Measurements from ENCODE around the gene TRIM16. TPM values are rescaled to one million over a fixed set of nuclear protein-coding genes. Genes with fewer than 3 reads are reported as not detected.

Gene TRIM16
- total RNA-seq (2022; extraction: Qiagen RNA extraction) = 190 to 234 TPM (median 203 TPM) in 5 replicates

GRCh38 chr17:15683824-15684478, at the start of gene TRIM16:
TSS of gene TRIM16 (minus strand) at chr17:15684311. CDS start at chr17:15651609, 32,702 bp downstream.

GRCh38 chr17:15731900-15732299, 47.8 kb upstream of the TRIM16 start, which contains the start of gene TBC1D26:
TSS of gene TBC1D26 (plus strand) at chr17:15732283. CDS start at chr17:15735349, 3,066 bp downstream.

GRCh38 chr17:15699413-15699924, 15.4 kb upstream of the TRIM16 start, which contains the start of gene ZNF286A:
TSS of gene ZNF286A (plus strand) at chr17:15699752. CDS start at chr17:15700330, 578 bp downstream.

GRCh38 chr17:15619331-15620058, 64.6 kb downstream of the TRIM16 start, which contains the start of gene FBXW10B:
TSS of gene FBXW10B (minus strand) at chr17:15619704. CDS start at chr17:15619512, 192 bp downstream.

Other genes starting within 250 kb of the TRIM16 start
- 0.32 to 1.4 TPM (median 0.86 TPM) in 4 of 5 replicates, not detected in the other for gene CDRT4, start 216.7 kb downstream of the TRIM16 start, total RNA-seq (2022; extraction: Qiagen RNA extraction)
- 6.9 to 12.6 TPM (median 8.1 TPM) in 5 replicates for gene TVP23C, start 120.8 kb downstream of the TRIM16 start, total RNA-seq (2022; extraction: Qiagen RNA extraction)
- 1.4 to 4.6 TPM (median 2.3 TPM) in 5 replicates for gene FBXW10B, start 64.6 kb downstream of the TRIM16 start, total RNA-seq (2022; extraction: Qiagen RNA extraction)
- gene ZNF286A, start 15.4 kb upstream of the TRIM16 start, total RNA-seq (2022; extraction: Qiagen RNA extraction) = 21.8 to 32.4 TPM (median 26.5 TPM) in 5 replicates
- not detected in 5 replicates for gene TBC1D26, start 48.0 kb upstream of the TRIM16 start, total RNA-seq (2022; extraction: Qiagen RNA extraction)

All from A549 treated with Mapracorat at 1 μM for 4 hours (cell line).